Measurements from ENCODE around the gene PRKCG. TPM values are rescaled to one million over a fixed set of nuclear protein-coding genes. Genes with fewer than 3 reads are reported as not detected.
"Not testable (repeated sequence)": the region's sequence is repeated elsewhere in the genome, so short reads cannot be mapped to it uniquely, and the experiment has no call there.

PRKCG gene
- total RNA-seq, 2 donors from 2014 or later: 1.1 TPM; not detected in 1

DNA sequence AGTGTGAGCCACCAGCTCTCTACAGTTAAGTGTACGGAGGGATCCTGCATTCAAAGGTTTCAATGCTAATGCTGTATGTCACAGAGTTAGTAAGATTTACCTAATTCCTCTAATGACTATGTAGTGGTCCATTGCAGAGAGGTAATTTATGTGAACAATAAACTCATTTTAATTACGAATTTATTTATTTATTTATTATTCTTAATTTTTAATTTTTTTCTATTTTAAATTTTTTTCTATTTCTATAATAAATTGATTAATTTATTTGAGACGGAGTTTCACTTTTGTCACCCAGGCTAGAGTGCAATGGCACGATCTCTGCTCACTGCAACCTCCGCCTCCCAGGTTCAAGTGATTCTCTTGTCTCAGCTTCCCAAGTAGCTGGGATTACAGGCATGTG is 66.6 kb downstream of the PRKCG start:
- not testable (repeated sequence) for H3K36me3 Mint-ChIP-seq; H3K4me3 Mint-ChIP-seq; ATAC-seq; DNase-seq (ENCODE audit: low spot score); H3K4me1 Mint-ChIP-seq (ENCODE audit: low read depth in 2 of 2); H3K27ac Mint-ChIP-seq; H3K9me3 Mint-ChIP-seq
- peaks cover 28 to 32% of the 10 kb centered on the region in 2 donors for H3K27me3 Mint-ChIP-seq

DNA sequence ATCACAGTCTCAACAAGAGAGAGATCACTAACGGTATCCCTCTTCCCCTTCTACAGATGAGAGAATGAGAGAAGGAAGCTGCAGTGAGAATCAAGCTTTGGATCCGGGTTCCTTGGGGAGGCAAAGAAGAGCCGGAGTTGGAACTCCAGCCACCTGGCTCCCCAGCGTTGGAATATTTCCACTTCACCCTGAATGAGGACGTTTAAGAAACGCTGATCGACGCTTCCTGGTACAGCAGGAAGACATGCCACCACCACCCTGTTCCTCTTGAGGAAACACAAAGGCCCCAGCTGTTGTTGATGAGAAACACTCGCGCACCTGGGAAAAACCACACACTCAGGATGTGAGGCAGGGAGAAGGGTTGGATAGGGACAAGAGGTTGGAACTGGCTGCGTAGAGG is 69.4 kb downstream of the PRKCG start:
- no peak for ATAC-seq
- Mint-ChIP-seq H3K27me3 (peaks cover 20 to 25% of the 10 kb centered on the region in 2 donors), H3K4me1 (ENCODE audit: low read depth in 2 of 2) (no peaks in the 10 kb centered on the region), H3K27ac (no peak overlapping the region), H3K9me3 (no peaks in the 10 kb centered on the region), H3K4me3 (no peak overlapping the region), H3K36me3 (no peaks in the 10 kb centered on the region)
- no peak for DNase-seq (ENCODE audit: low spot score)

DNA sequence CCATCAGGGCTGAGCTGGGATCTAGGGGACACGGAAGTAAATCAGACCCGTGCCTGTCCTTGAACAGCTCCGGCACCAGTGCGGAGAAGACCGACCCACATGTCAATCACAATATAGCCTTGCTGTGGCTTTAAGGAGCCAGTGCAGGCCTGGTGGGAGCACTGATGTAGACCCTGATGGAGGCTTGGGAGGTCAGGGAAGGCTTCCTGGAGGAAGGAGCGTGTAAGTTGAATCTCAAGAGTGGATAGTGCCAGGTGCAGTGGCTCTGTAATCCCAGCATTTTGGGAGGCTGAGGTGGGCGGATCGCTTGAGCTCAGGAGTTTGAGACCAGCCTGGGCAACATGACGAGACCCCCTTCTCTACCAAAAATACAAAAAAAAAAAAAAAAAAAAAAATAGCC is 70.0 kb downstream of the PRKCG start:
- ATAC-seq (no peak), DNase-seq (ENCODE audit: low spot score) (no peak)
- Mint-ChIP-seq H3K36me3 (no peaks in the 10 kb centered on the region), H3K4me1 (ENCODE audit: low read depth in 2 of 2) (no peaks in the 10 kb centered on the region), H3K4me3 (no peak overlapping the region), H3K9me3 (no peaks in the 10 kb centered on the region), H3K27me3 (peaks cover 23 to 30% of the 10 kb centered on the region in 2 donors), H3K27ac (no peak overlapping the region)

DNA sequence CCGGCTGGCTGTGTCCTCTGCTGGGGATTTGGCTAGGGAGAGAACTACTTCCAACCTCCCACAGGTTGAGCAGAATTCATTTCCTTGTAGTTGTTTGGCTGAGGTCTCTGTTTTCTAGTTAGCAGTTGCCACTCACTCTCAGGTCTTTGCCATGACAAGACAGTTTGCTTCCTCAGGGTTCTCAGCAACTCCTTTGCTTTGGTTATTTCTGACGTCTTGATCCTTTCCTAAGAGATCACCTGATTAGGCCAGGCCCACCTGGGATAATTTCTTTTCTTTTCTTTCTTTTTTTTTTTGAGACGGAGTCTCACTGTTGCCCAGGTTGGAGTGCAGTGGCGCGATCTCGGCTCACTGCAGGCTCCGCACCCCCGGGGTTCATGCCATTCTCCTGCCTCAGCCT is 71.4 kb downstream of the PRKCG start:
- DNase-seq (ENCODE audit: low spot score): no peak
- Mint-ChIP-seq H3K27me3 (peaks cover 23 to 44% of the 10 kb centered on the region in 2 donors), H3K4me1 (ENCODE audit: low read depth in 2 of 2) (no peaks in the 10 kb centered on the region), H3K36me3 (no peaks in the 10 kb centered on the region), H3K27ac (no peak overlapping the region), H3K9me3 (no peaks in the 10 kb centered on the region), H3K4me3 (no peak overlapping the region)
- ATAC-seq: no peak

Other genes with a start within 250 kb of the PRKCG start
- gene NLRP12, start 57.9 kb upstream of the PRKCG start, total RNA-seq: 1 to 10 TPM in 1 of 2 donors, not detected in 1; 3.0 TPM
- gene MYADM, start 14.3 kb upstream of the PRKCG start, total RNA-seq: 10 to 100 TPM; 17.8 to 17.9 TPM
- gene CACNG7, start 27.1 kb downstream of the PRKCG start, total RNA-seq: not detected
- 1 to 10 TPM in 1 of 2 donors, not detected in 1; 1.7 TPM for gene CACNG8, start 80.7 kb downstream of the PRKCG start, total RNA-seq
- gene CACNG6, start 109.4 kb downstream of the PRKCG start, total RNA-seq: under 1 TPM in 1 of 2 donors, not detected in 1; 0.53 TPM
- not detected for gene VSTM1, start 181.7 kb downstream of the PRKCG start, total RNA-seq
- not detected for gene TARM1, start 199.2 kb downstream of the PRKCG start, total RNA-seq
- 1 to 10 TPM in 1 of 2 donors, under 1 TPM in 1; 0.86 to 1.1 TPM for gene OSCAR, start 218.6 kb downstream of the PRKCG start, total RNA-seq
- gene NDUFA3, start 220.7 kb downstream of the PRKCG start, total RNA-seq: 10 to 100 TPM; 70.7 to 78.5 TPM
- 10 to 100 TPM; 48.3 to 51.7 TPM for gene TFPT, start 233.5 kb downstream of the PRKCG start, total RNA-seq
- 100 to 1,000 TPM in 1 of 2 donors, 10 to 100 TPM in 1; 89.5 to 110 TPM for gene PRPF31, start 233.6 kb downstream of the PRKCG start, total RNA-seq